Prostate gland (tissue), 2 donors: ENCODE measurements around the gene EPB41L2.

Experiments used
- POLR2A ChIP-seq: fragments of 450-650 bp; IDR thresholded peaks from one replicate; pipeline ENCODE4 v1.6.1; 2016; ENCODE audit warnings: antibody characterized with exemption, mild to moderate bottlenecking
- POLR2AphosphoS5 ChIP-seq: sonication (generic); formaldehyde crosslinking; IDR thresholded peaks from one replicate; pipeline ENCODE4 v1.6.1; 2017; ENCODE audit warnings: antibody characterized with exemption
- TF ChIP-seq, protein P1 (sequence below), 4 experiments: fragments of 200-600 bp in 2 of 4; fragments of 450-650 bp in 2 of 4; sonication (generic) in 2 of 4; IDR thresholded peaks; 1 replicate in 3 of 4; 2 replicates in 1 of 4; pipeline ENCODE4 v1.5.1; 2016 to 2019; ENCODE audit warnings: antibody characterized with exemption in 4 of 4, mild to moderate bottlenecking in 2 of 4, moderate library complexity in 2 of 4

DNA sequence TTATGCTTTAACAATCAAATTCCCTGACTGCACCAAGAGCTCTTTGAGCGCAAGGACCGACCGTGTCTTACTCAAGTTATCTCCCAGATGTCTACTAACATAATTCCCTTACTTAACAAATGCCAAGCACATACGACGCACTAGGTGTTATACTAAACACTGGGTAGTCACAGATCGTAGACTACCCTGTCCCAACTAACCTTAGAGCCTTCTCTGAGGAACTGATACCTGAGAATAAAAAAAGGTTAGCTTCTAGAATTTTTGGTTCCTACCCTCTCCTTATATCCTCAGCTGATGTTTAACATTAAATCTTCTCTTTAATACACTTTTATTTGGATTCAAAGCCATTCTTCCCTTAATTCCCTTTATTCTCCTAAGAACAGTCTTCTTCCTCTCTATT, 38.5 kb downstream of the EPB41L2 start:
- TF ChIP-seq, protein P1, sequence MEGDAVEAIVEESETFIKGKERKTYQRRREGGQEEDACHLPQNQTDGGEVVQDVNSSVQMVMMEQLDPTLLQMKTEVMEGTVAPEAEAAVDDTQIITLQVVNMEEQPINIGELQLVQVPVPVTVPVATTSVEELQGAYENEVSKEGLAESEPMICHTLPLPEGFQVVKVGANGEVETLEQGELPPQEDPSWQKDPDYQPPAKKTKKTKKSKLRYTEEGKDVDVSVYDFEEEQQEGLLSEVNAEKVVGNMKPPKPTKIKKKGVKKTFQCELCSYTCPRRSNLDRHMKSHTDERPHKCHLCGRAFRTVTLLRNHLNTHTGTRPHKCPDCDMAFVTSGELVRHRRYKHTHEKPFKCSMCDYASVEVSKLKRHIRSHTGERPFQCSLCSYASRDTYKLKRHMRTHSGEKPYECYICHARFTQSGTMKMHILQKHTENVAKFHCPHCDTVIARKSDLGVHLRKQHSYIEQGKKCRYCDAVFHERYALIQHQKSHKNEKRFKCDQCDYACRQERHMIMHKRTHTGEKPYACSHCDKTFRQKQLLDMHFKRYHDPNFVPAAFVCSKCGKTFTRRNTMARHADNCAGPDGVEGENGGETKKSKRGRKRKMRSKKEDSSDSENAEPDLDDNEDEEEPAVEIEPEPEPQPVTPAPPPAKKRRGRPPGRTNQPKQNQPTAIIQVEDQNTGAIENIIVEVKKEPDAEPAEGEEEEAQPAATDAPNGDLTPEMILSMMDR (IDR thresholded peaks at IDR 0.05) = no peak
- TF ChIP-seq POLR2A (no peak), POLR2AphosphoS5 (no peak)
